Measurements from ENCODE around the gene KCNJ5.
"Not testable (repeated sequence)": the region's sequence is repeated elsewhere in the genome, so short reads cannot be mapped to it uniquely, and the experiment has no call there.

Gene KCNJ5

DNA sequence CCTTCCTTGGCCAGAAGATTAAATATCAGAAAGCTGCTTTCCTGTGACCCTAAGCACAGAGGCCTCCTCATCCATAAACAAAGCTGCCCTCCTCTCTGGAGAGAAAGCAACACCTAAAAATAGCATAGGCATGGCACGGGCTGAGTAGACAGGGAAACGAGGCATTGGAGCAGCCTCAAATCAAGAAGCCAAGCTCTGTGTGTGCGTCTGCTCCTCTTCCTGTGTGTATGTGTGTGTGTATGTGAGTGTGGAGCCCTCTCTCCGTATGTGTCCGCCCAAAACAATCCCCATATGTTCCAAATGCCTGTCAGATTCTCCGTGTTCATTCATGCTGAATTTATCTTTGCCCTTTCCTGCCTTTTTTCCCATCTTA lies 24.0 kb downstream of the KCNJ5 start:
- no peak for DNase-seq

DNA sequence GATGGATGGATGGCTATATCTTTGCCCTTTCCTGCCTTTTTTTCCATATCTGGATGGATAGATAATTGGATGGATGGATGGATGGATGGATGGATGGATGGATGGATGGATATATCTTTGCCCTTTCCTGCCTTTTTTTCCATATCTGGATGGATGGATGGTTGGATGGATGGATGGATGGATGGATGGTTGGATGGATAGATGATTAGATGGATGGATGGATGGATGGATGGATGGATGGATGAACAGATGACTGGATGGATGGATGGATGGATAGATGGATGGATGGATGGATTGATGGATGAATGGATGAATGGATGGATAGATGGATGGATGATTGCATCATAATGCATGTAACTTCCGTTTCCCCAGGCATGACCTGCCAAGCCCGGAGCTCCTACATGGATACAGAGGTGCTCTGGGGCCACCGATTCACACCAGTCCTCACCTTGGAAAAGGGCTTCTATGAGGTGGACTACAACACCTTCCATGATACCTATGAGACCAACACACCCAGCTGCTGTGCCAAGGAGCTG lies 24.9 kb downstream of the KCNJ5 start:
- no peak for DNase-seq

DNA sequence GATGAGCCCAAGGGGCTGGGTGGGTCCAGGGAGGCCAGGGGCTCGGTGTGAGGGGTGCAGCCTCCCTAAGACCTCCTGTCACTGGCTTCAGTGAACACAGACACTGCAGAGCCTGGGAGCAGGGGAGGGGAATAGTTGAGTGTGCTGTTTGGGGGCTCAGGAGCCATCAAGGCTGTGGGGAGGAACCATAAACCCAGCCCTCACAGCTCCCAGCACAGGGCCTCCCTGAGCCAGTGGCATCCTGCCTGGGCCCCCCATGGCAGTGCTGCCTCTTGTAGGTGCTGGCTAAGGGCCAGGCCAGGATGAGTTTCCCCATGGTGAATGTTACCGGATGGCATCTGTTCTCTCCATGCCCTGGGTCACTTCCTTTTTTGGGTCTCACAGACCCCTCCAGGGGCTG lies 25.5 kb downstream of the KCNJ5 start:
- no peak for DNase-seq

DNA sequence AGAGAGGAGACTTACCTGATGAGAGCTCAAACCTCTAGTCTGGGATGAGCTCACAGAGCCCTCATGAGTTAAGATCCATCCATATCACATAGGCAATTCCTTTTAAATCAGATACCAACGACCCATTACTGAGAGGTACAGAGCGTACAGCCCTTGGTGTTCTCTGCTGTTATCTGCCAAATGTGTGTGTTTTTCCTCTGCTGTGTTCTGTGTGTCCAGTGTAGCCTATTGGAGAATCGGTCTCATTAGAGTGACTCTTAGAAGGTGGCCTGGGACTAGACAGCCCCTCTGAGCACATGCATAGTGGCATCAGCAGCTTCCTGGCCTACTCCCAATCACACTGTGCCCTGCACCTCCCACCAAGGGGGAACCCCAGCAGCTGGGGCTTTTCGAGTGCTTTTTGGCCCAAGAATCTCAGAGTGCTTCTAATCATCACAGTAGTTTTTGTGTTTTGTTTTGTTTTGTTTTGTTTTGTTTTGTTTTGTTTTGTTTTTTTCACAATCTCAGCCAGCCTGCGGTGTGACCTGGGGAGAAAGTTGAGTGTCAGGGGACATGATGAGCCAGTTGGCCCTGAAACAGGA lies 26.1 kb downstream of the KCNJ5 start:
- no peak for DNase-seq

DNA sequence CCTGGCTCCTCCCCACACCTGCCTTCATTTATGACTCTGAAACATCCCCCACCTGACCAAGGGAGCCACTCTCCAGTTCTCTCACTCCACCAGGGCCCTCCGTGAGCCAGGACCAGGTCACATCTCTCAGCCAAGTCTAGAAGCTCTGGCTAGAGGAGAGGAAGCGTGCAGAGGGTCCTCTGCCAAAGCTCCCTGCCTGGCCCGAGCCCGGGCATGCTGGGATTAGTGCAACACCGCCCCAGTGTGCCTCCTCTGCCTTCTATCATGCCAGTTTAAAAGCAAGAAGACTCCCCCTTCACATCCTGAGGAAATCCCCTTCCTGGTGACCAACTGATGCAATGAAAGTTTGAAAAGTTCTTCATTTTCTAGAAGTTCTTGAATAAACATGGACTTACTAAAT lies 28.1 kb downstream of the KCNJ5 start:
- DNase-seq: no peak

DNA sequence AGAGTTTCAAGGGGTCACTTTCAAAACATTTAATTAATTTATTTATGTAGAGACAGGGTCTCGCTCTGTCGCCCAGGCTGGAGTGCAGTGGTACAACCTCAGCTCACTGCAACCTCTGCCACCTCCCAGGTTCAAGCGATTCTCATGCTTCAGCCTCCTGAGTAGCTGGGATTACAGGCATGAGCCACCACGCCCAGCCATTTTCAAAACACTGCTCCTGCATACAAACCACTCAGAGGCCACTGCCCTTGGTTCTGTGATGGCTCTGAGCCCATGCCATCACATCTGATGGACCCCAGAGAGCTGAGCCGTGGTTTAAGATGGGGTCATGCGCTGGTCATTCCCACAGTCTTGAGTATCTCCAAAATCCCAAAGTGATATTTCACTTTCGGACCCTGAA lies 28.5 kb downstream of the KCNJ5 start:
- not testable (repeated sequence) for DNase-seq

DNA sequence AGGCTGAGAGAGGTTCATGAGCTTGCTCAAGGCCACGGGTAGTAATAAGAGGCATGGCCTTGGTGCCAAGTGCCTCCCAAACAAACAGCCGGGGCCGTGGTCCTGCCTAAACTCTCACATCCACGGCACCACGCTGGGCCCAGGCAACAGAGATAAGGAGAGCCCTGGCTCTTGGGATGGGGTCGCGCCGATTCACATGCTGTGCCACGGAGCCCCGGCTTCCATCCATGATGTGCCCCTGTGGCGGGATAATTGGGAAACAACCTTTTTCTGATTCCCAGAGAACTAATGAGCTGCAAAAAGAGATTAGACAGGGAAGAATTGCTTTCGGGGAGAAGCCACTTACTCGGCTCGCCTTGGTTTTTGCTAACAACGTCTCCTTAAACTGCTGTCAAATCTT lies 29.5 kb downstream of the KCNJ5 start:
- no peak for DNase-seq

DNA sequence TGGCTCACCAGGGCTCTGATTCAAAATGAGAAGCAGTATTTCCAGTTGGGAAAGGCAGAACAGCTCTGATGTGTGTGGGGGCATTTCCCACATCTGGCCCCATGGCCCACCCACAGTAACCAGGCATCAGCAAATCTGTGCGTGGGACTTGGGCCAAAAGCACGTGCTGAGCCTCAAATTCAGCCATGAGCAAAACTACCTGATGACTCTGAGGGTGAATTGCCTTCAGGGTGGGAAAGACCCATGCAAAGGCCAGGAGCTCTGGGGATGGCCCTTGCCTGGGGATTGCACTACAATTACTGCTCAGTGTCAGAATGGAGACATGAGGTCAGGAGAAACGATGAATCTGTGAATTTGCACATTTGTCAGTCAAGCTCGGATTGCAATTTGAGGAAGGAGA lies 30.6 kb downstream of the KCNJ5 start:
- no peak for DNase-seq

DNA sequence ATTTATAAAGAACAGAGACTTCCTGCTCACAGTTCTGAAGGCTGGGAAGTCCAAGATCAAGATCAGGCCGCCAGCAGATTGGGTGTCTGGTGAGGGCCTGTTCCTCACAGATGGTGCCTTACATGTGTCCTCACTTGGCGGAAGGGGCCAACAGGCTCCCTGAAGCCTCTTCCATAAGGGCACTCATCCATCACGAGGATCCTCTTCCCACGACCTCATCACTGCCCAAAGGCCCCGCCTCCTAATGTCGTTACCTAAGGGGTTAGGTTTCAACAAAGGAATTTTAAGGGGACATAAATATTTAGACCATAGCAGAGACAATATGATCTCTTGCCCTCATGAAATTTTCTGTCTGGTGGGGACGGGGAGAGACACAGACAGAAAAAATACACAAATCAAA lies 32.9 kb downstream of the KCNJ5 start:
- DNase-seq: no peak

DNA sequence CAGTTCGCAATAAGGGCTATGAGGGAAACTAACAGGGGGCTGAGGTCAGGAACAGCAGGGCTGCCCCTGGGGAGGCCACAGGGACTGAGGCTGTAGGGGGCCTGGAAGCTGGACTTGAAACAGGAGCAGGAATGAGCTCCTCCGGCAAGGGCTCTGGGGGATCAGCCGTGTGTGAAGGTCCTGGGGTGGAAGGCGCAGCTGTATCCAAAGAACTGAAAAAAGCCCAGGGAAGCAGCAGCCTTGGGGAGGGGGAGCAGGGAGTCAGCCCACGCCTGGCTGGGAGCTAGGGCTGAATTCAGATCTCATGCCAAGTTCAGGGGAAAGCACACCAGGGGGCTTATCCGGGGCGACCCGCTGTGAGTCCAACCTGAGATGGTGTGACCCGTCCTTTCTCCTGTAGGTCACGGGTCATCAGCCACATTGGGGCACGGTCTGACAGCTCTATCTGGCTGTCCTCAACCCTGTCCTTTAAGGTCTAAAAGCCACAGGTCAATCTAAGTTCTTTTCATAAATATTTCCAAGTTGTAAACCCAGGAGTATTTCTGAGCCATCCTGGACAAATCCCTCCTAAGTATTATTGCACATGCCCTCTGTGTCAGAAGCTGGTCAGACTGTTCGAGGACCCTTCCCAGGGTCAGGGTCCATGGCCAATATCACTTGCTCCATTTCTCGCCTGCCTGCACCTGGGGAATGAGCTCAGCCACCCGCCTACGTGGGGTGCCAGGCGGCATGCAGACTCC lies 33.5 kb downstream of the KCNJ5 start:
- no peak for DNase-seq

DNA sequence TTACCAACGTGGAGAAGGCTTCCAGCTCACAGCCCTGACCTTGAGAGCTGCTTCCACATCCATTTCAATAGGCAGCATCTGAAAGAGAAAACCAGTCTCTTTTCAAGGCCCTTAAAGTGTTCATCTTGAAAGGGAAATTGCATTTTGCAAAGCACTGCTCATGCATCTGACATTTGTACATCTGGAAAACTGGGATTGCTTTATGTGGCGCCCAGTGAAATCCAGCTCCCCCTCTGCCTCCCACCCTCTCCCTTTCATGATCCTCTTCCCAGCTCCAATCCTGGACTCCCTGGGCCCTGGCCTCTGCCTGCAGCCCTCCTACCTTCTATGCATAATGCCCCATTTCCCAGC lies 34.1 kb downstream of the KCNJ5 start:
- no peak for DNase-seq

DNA sequence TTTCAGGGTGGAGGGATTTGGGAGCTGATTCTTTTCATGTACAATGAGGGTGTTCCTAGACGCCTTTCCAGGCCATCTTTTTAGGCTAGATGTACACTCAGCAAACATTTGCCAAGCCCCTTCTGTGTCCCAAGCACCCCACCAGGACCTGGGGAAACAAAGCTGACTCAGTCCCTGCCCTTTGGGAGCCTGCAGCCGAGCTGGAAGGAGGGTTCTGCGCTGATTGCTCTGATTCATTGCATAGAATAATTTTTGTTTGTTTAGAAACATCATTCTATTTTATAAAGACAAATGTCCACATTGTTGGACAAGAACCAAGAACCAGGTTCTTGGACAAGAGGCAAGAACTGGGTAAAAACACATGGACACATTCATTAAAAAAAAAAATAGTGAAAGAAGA lies 34.8 kb downstream of the KCNJ5 start:
- no peak for DNase-seq

DNA sequence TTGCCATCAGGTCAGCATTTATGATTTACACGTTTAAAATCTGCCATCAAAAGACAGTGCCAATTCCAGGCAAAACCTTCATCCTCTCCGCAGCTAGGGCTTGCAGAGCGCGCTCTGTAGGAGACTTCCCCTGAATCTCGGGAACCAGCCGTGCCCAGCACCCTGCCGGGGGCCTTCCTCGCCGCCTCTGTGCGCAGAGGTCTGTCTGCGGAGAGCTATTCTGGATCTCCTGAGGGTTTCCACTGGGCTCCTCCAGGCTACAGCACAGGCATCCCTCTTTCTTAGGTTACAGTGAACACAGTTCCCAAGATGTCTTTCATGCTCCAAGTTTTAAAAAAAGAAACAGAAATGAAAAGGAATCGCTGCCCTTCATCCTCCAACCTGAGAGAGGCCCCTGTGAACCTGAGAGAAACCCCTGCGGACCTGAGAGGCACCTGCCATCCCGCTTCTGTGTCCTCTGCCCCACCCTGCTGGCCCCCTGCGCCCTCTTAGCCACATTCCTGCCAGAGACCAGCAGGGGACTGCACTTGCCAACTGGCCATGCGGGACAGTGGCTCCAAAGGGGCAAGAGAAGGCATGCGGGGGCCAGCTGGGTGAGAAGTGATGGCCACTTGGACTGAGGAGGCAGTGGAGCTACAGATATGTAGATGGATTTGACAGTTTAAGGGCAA lies 35.4 kb downstream of the KCNJ5 start:
- no peak for DNase-seq

DNA sequence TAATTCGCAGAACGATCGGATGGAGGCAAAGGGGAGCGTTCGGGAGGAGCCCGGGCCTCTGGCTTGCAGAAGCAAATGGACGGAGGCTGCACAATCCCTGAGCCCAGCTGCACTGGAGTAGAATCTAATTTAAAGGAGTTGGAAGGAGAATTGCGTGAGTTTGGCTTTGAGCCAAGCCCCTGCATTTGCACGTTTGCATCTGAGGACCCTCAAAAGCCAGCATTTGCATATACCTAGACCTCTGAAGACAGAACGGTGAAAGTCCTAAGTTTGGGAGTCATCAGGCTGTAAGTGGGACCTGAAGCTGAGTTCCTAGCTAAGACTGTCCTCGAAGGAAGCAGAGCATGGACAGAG lies 35.9 kb downstream of the KCNJ5 start:
- no peak for DNase-seq

DNA sequence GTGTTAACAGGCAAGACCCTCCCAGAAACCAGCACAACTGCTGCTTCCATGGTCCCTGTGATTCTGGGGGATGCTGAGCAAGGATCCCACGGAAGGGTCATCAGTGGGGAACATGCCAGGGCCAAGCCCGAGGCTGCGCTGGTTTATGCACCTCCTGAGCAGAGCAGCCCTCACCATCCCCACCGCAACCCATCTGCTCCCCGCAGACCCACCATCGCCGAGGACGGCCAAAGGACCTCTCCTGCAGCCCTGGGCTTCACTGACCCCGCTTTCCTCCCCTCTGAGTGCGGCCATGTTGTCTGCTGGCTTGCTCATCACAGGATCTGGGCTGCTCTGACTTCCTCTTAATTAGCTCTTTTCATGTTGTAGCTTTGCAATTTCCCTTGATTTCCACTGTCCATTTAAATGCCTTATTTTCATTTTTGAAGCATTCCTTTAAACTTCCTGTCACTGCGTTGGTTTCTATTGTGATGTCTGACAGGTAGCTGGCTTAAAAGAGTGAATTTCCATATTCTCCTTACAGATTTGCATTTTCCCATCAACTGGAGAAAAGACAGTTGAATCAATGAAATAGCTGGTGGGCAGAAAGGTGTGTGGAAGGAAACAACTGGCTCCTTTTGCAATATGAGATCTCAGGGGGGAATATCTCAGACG lies 36.7 kb downstream of the KCNJ5 start:
- no peak for DNase-seq

DNA sequence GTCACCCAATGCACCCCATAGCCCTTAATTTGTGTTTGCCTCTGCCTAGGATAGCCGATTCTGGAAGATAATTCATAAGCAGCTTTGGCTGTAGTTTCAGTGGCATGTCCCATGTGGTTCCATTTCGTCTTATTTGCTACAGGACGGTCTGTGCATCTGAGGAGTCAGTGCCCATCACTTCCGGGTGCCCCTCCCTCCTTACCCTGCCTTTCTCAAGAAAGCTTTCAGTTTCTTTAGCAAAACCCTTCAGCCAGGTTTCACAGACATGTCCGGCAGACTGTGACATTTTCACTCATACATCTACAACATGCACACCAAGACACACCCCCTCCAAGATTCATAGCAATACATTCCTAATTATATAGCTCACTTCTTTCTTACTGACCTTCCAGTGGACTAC lies 37.2 kb downstream of the KCNJ5 start:
- no peak for DNase-seq

DNA sequence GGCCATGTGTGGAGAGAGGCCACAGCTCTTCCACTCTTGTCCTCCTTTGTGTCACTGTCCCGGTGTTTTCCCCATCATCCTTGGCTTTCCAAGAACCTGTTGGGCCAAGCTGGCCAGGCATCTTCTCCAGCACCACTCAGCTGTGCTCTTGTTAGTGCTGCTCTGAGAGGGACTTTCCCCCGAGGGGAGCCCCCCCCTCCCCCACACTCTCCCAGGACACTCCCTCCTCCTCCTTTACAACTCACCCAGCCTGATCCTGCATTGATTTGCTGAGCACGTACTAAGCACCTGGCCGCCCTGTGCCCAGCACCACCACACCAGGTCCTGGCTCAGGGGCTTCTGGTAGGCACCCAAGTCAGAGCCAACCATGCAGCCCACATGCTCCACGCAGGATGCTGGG lies 38.3 kb downstream of the KCNJ5 start:
- DNase-seq: no peak

DNA sequence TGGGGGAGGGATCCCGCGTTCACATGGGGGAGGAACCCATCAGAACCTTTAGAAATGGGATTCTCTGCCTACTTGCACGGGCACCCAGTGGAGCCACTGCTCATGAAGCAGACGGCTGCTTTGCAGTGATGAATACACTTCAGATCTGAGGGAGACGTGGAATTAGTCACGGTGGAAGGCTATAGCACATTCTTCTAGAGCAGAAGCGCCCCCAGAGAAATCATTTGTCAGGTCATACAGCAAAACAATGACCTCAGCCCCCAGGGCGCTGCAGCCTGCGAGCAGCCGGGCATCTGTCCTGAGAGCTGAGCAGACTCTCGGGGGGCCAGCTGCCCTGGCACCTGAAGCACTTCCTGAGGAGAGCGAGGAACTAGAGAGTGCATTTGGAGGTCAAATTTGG lies 38.8 kb downstream of the KCNJ5 start:
- DNase-seq: no peak

DNA sequence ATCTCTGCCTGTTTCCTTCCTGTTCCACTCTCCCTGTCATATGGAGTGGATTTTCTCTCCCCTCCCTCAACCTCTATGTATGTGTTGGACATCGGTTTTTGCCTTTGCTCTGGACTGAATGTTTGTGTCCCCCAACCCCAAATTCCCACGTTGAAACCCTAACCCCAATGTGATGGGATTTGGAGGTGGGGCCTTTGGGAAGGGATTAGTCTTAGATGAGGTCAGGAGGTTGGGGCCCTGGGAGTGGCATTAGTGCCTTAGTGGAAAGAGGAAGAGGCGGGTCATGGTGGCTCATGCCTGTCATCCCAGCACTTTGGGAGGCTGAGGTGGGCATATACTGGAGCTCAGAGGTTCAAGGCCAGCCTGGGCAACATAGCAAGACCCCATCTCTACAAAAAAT lies 39.9 kb downstream of the KCNJ5 start:
- no peak for DNase-seq

DNA sequence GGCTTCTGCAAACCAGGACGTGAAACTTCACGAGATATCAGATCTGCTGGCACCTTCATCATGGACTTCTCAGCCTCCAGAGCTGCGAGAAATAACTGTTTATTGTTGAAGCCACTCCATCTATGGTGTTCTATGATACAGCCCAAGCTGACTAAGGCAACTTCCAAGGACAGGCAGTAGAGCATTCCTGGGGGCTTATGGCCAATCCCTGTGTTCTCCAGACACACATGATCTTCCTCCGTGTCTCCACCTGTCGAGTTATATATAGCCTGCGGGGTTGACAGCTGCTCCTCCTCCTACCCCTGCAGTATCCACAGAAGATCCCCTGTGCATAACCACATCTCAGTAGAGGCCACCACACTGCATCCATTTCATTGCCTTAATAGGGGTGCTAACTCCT lies 40.5 kb downstream of the KCNJ5 start:
- no peak for DNase-seq

DNA sequence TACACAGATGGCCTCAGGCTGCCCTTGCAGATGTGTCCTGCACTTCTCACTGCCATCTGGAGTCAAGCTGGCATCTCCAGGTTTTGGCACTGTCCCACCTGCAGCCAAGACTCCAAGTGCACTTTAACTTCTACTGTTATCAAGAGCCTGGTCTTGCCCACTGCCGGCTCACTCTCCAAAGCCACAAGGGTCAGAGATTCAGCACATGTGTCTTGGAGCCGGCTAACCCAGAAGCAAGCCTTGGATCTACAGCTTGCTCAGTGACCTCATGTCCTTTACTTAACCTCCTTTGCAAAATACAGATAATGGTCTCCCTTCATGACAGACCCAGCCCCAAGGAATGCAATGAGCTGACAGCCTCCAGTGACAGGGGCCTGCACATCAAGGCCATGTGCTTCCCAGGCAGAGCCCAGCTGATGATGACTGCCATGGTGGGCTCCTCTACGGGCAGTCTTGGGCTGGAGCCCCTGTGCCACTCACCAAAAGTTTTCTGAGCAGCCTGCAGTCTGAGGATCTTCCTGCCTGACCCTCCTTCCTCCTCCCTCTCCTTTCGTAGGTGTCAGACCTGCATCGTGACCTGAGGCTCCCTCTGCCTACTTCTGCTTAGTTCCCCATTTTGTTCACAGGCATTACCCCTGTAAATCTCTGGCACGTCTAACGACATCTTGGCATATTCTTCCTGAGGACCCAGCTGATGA lies 42.5 kb downstream of the KCNJ5 start:
- no peak for DNase-seq

DNA sequence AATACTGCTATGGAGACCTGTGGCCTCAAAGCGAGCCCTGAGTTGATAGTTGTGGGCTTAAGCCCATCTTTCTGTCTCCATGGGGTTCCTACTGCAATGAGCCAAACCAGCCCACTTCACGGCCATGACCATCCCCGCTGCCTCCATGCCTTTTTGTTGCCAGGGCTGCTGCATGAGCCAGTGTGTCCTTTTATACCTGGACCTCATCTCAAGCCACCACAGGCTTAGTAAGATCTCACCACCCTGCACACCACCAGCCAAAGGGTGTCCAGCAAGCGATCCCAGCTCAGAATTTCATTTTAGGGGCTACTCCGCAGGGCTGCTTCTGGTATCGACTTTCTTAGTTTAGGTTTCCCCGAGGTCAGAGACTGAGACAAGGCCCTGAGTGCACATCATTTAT lies 43.2 kb downstream of the KCNJ5 start:
- no peak for DNase-seq

DNA sequence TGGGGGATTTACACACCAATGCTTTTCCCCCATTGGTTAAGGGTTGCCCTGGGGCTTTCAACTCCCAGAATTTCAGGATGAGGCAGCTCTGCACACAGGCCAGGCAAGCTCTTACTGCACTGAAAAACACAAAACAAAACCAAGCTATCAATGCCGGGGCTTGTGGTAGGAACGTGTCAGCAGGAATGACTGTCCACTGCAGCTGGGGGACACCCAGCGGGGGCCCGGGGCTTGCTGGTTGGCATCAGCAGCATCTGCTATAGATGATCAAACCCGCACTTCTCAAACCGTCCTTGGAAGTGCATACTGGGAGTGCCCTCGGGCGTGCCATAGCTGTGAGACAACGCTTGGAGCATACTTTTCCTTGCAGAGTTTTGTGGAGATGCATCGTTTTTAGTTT lies 43.8 kb downstream of the KCNJ5 start:
- no peak for DNase-seq

Data from stimulated activated CD8-positive, alpha-beta memory T cell treated with anti-CD3 and anti-CD28 coated beads, Interleukin-4, amount 100 ng/mL, for 48 hours (primary cell).